ENCODE measurements around the gene GCFC2. TPM values are rescaled to one million over a fixed set of nuclear protein-coding genes. Genes with fewer than 3 reads are reported as not detected.

Gene GCFC2
- polyA plus RNA-seq, 2 of the 4 experiments (the other 2 are of a cell fraction) = 15.1 to 41.7 TPM

GRCh38 chr2:75666911-75667310, 43.8 kb downstream of the GCFC2 start:
- H3K4me3 ChIP-seq = no peak overlapping the region
- POLR2A ChIA-PET = no interaction called here
- CTCF ChIA-PET = interaction anchor here (0.8 to 5.7 kb wide), 3 partner anchors 10 to 27 kb away, joined by 3 to 33 read pairs (median 5); no protein-coding TSS in a partner anchor
- no peak for TF ChIP-seq MAFK (IDR thresholded peaks at IDR 0.05; ENCODE audit: partially characterized antibody)
- no peak for TF ChIP-seq CHD2 (IDR thresholded peaks at IDR 0.05; ENCODE audit: low read length, partially characterized antibody)
- no peak for TF ChIP-seq E2F6 (IDR thresholded peaks at IDR 0.05; ENCODE audit: borderline replicate concordance, low read depth)
- TF ChIP-seq EP300 (IDR thresholded peaks at IDR 0.05) = no peak
- no peak for TF ChIP-seq ZC3H11A (IDR thresholded peaks at IDR 0.05)
- no peak for TF ChIP-seq JUNB (IDR thresholded peaks at IDR 0.05)
- TF ChIP-seq USF2 (IDR thresholded peaks at IDR 0.05) = no peak
- no peak for TF ChIP-seq POLR2A (IDR thresholded peaks at IDR 0.05; ENCODE audit: low read length)
- no peak for TF ChIP-seq CEBPB (IDR thresholded peaks at IDR 0.05)
- TF ChIP-seq ZSCAN20 (CRISPR knock-in tag; IDR thresholded peaks at IDR 0.05) = no peak
- no peak for TF ChIP-seq FOSB (CRISPR knock-in tag; IDR thresholded peaks at IDR 0.05)
- TF ChIP-seq HMGXB4 (CRISPR knock-in tag; IDR thresholded peaks at IDR 0.05; ENCODE audit: borderline replicate concordance) = no peak
- TF ChIP-seq EHF (CRISPR knock-in tag; IDR thresholded peaks at IDR 0.05) = no peak
- whole genome bisulfite sequencing (ENCODE audit: missing lambda C conversion rate) = 94% methylated on average over 6 of the region's 6 CpGs
- no peak for ATAC-seq
- 0 out of 3 replicates have a peak, but pooled peaks cover 4% of the 10 kb centered on the region for H3K4me1 ChIP-seq
- no peak overlapping the region for H3K27ac ChIP-seq
- no peaks in the 10 kb centered on the region for H3K9me3 ChIP-seq
- FAIRE-seq = no peak
- H3K4me2 ChIP-seq = no peak overlapping the region
- DNase-seq (ENCODE audit: low read depth in 1 of 2, low spot score in 1 of 2) = no peak

- Histone ChIP-seq H3K4me3 (no peak overlapping the region), H3K9me3 (no peaks in the 10 kb centered on the region), H3K4me1 (no peaks in the 10 kb centered on the region), H3K4me2 (no peak overlapping the region), H3K27ac (no peak overlapping the region)
- no peak for ATAC-seq
- TF ChIP-seq NPAS2 (CRISPR knock-in tag; IDR thresholded peaks at IDR 0.05; ENCODE audit: borderline replicate concordance) (no peak), PBX3 (IDR thresholded peaks at IDR 0.05) (no peak), MAX (IDR thresholded peaks at IDR 0.05) (no peak), POLR2A (IDR thresholded peaks at IDR 0.05; ENCODE audit: low read length) (no peak), FOSL2 (IDR thresholded peaks at IDR 0.05) (no peak), FOSL2 (CRISPR knock-in tag; IDR thresholded peaks at IDR 0.05) (no peak), HOXB13 (CRISPR knock-in tag; IDR thresholded peaks at IDR 0.05; ENCODE audit: low read depth) (no peak), ZFP36 (IDR thresholded peaks at IDR 0.05; ENCODE audit: borderline replicate concordance, partially characterized antibody) (no peak)
- POLR2A ChIA-PET = interaction anchor here (1.6 kb wide), 1 partner anchor 11 kb away, joined by 6 read pairs; the partner anchor contains the start of gene MRPL19
- DNase-seq (ENCODE audit: low read depth in 1 of 2, low spot score in 1 of 2) = no peak
- no peak for FAIRE-seq
- CTCF ChIA-PET = interaction anchor here (1.4 to 4.3 kb wide), 2 partner anchors 17 to 20 kb away, joined by 9 to 23 read pairs; no protein-coding TSS in a partner anchor
Measured at GRCh38 chr2:75657798-75658197, 52.9 kb downstream of the GCFC2 start.

GRCh38 chr2:75656563-75656962, 54.2 kb downstream of the GCFC2 start:
- DNase-seq (ENCODE audit: low read depth in 1 of 2, low spot score in 1 of 2) = no peak
- no peak for ATAC-seq
- Histone ChIP-seq H3K4me2 (no peak overlapping the region), H3K4me1 (no peaks in the 10 kb centered on the region), H3K9me3 (no peaks in the 10 kb centered on the region), H3K27ac (no peak overlapping the region), H3K4me3 (no peak overlapping the region)
- 89% methylated on average over 1 of the region's 1 CpG for WGBS (ENCODE audit: missing lambda C conversion rate)
- ChIA-PET CTCF (interaction anchor here (0.7 to 4.3 kb wide), 3 partner anchors 16 to 22 kb away, joined by 3 to 23 read pairs (median 9); no protein-coding TSS in a partner anchor), POLR2A (interaction anchor here (1.6 kb wide), 1 partner anchor 10 kb away, joined by 6 read pairs; the partner anchor contains the start of gene MRPL19)
- TF ChIP-seq JUNB (IDR thresholded peaks at IDR 0.05) (no peak), MAFK (IDR thresholded peaks at IDR 0.05; ENCODE audit: partially characterized antibody) (no peak), RFX5 (IDR thresholded peaks at IDR 0.05) (no peak), PHF8 (IDR thresholded peaks at IDR 0.05; ENCODE audit: borderline replicate concordance, low read depth) (no peak), BCL3 (IDR thresholded peaks at IDR 0.05) (no peak), CBX2 (IDR thresholded peaks at IDR 0.05; ENCODE audit: borderline replicate concordance, low read depth) (no peak), FOSB (CRISPR knock-in tag; IDR thresholded peaks at IDR 0.05) (no peak), SMC3 (IDR thresholded peaks at IDR 0.05) (no peak), POLR2A (IDR thresholded peaks at IDR 0.05; ENCODE audit: low read length) (no peak), CBX8 (IDR thresholded peaks at IDR 0.05) (no peak), EP300 (IDR thresholded peaks at IDR 0.05) (no peak), PBX3 (IDR thresholded peaks at IDR 0.05) (no peak), RAD21 (conservative IDR thresholded peaks at IDR 0.05 in 1 of 2, IDR thresholded peaks at IDR 0.05 in 1 of 2) (no peak)
- FAIRE-seq = no peak

All from A549 (cell line).